Heart left ventricle (tissue), 13 donors: ENCODE results near the gene KATNBL1.
A peak's percentile ranks its signal among the peaks of the same experiment; 100 is the strongest.

Experiments used
- POLR2A ChIP-seq, 2 donors: fragments of 450-650 bp; IDR thresholded peaks; one replicate each; pipeline ENCODE4 v1.6.1; 2017; ENCODE audit warnings: antibody characterized with exemption in 2 of 2, mild to moderate bottlenecking in 2 of 2, moderate library complexity in 2 of 2
- TF ChIP-seq, protein P1 (sequence below), 12 donors: fragments of 200-600 bp; sonication (generic) in 4 of 12; IDR thresholded peaks; one replicate each; pipeline versions ENCODE4 v1.5.0 to v1.8.0; 2018 to 2022; ENCODE audit warnings: antibody characterized with exemption in 12 of 12, mild to moderate bottlenecking in 5 of 12
- donor health status: ischemic (EF 13 %, LVEDD 7.1; RV severe dilation, severe dysfunction).
- donor health status: DM: no; HTN: yes; CAD: no.
- donor health status: DM: no; HTN: no; CAD: no.
- donor health status: ischemic (EF 25% LVEDD 6.9; RV normal size, moderate dysfunction).
- donor health status: ischemic (EF 25% LVEDD 5.7; RV mildly dilated, moderate dysfunction).
- donor health status: ischemic (EF 35%, LVEDD 5.7; RV mildly dilated, moderate dysfunction).
- donor health status: nonischemic (EF 11% LVEDD 7.7; RV severe dilation, severe dysfunction).
- donor health status: DM: yes; HTN: yes; CAD: no.
- donor health status: PGD.
- donor health status: ischemic (EF 29% LVEDD 5.4; RV normal size, mild dysfunction).
- donor health status: nonischemic (EF 23%, LVEDD 6.1; RV moderate dilation, normal function).

DNA sequence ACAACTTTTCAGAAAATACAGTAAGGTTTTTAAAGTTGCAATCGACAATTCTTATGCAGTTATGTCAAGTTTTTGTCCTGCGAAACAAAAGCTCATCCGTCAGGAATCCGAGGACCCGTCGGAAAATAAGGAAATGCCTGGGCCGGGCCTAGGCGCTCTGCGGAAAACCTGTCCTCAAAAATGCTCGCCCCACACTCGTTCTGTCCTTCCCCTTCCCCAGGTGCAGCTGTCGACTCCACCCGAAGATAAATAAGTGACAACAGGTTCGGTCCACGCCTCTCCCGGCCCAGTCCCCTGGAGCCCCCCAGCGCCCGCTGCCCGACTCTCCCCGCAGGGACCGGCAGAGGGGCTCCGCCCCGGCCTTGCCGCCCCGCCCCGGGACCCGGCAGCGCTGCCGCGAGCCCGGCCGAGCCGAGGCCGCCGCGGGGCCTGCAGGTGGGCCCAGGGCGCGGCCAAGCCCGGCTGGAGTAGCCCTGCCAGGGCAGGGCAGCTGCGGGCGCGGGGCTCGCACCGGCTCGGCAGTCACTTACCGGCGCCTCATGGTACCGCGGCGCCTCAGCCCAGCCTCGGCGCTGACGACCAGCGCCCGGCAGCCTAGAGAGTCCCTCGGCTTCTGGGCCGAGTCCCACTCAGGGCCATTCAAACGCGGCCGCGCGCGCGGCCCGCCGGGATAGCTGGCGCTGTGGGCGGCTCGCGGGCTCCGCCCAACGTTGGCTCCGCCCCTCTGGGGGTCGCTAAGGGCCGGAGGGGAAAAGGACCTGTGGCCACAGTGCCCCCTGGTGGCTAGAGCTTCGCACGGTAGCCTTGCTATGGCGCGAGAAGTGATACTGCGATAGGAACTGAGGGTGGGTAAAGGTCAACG is at the start of gene KATNBL1:
- TF ChIP-seq, protein P1, sequence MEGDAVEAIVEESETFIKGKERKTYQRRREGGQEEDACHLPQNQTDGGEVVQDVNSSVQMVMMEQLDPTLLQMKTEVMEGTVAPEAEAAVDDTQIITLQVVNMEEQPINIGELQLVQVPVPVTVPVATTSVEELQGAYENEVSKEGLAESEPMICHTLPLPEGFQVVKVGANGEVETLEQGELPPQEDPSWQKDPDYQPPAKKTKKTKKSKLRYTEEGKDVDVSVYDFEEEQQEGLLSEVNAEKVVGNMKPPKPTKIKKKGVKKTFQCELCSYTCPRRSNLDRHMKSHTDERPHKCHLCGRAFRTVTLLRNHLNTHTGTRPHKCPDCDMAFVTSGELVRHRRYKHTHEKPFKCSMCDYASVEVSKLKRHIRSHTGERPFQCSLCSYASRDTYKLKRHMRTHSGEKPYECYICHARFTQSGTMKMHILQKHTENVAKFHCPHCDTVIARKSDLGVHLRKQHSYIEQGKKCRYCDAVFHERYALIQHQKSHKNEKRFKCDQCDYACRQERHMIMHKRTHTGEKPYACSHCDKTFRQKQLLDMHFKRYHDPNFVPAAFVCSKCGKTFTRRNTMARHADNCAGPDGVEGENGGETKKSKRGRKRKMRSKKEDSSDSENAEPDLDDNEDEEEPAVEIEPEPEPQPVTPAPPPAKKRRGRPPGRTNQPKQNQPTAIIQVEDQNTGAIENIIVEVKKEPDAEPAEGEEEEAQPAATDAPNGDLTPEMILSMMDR (IDR thresholded peaks at IDR 0.05): peak; percentile 88 to 99 (median 97)
- peak in 1 of 2 donors; percentile 95 for TF ChIP-seq POLR2A (IDR thresholded peaks at IDR 0.05)
